Ammon's horn (tissue), 1 donor: ENCODE measurements around the gene TNNC2.
A peak's percentile ranks its signal among the peaks of the same experiment; 100 is the strongest.
"Not testable (repeated sequence)": the region's sequence is repeated elsewhere in the genome, so short reads cannot be mapped to it uniquely, and the experiment has no call there.

ENCODE experiments used
- DNase-seq: peaks from one replicate; pipeline ENCODE4 v3.0.0-alpha.2; 2016; ENCODE audit warnings: low spot score

Gene TNNC2

GRCh38 chr20:45848969-45849582 is 22.0 kb upstream of the TNNC2 start:
- no peak for DNase-seq

GRCh38 chr20:45848421-45848820 is 21.3 kb upstream of the TNNC2 start:
- DNase-seq: no peak

DNA sequence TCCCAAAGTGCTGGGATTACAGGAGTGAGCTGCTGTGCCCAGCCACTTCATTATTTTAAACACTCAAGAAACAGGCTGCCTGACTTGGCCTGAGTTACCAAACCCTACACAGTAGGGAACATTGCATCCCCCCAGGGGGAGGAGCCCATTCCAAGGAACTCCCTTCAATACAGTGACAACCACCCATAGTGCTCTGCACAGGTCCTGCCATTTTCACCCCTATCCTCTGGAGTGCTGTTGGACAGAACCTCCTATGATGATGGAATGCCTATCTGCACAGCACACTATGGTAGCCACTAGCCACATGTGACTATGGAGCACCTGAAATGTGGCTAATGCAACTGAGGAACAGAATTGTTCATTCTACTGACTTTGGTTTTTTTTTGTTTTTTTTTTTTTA is 18.3 kb upstream of the TNNC2 start:
- no peak for DNase-seq

GRCh38 chr20:45843506-45843905 is 16.4 kb upstream of the TNNC2 start:
- DNase-seq: no peak

DNA sequence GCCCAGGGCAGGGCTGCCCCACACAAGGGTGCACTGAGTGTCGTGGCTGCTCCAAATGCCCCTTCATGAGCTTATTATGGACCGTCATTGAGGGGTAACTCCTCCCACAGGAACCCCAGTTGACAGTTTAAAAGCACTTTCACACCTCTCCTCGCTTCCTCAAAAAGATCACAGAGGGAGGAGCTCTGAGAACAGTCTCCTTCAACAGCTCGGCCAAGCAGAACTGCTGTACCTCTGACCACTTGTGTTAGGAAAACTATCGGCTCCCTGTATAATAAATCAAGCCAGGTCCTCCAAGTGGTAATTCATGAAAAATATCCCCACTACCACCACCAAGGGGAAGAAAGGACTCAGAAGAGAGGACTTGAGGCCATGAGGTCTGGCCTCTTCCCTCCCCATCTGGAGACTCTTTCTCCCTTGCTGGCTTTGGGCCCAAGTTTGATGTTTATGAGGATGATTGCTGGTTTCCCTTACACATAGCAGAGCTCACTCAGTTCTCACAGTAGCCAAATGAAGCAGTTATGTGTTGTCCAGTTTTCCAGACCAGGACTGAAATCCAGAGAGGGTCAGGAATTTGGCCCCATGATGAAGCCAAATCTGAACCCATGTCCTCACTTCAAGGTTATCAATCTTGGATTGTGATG is 15.2 kb upstream of the TNNC2 start:
- no peak for DNase-seq

GRCh38 chr20:45841407-45842129 is 14.5 kb upstream of the TNNC2 start:
- DNase-seq: no peak

DNA sequence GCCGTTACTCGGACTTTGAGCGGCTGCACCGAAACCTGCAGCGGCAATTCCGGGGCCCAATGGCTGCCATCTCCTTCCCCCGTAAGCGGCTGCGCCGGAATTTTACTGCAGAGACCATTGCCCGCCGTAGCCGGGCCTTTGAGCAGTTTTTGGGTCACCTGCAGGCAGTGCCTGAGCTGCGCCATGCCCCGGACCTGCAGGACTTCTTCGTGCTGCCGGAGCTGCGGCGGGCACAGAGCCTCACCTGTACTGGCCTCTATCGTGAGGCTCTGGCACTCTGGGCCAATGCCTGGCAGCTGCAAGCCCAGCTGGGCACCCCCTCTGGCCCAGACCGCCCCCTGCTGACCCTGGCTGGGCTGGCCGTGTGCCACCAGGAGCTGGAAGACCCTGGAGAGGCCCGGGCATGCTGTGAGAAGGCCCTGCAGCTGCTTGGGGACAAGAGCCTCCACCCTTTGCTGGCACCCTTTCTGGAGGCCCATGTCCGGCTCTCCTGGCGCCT is 13.6 kb upstream of the TNNC2 start:
- no peak for DNase-seq

- no peak for DNase-seq
Observed at GRCh38 chr20:45836841-45837240, 9.7 kb upstream of the TNNC2 start.

DNA sequence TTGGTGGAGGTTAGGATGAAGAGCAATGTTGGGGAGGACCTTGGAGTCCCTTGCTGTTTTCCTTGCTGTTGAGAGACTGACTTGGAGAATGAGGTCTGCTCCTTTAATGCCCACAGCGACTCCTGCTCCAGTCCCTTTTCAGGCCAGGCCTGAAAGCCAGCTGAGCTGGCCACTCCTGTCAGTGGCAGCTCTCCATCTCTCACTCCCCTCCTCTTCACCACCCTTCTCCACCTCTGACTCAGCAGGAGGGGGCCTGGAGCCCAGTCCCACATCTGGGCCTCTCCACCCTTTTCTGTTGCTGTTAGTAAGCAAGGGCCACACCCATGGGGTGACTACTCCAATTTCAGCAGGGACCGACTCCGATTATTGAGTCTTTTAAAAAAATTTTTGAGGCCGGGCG is 8.7 kb upstream of the TNNC2 start:
- DNase-seq: peak; percentile 13

DNA sequence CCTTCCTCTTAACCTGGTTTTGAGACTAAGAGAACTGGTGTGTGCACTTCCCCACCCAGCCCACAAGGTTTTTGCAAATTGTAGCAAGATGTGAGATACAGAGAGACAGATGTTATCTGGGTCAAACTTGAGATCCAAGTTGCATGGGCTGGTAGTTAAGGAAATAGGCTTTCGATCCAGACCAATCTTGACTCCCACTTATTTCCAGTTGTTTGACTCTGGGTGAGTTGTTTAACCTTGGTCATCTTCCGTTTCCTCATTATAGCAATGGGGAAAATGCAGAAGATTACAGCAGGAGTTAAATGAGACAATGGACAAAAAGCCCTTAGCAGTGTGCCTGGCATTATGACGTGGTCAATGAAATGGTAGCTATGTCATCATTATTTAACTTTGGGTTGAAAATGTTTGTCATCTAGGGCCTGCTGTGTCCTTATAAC is 8.2 kb upstream of the TNNC2 start:
- DNase-seq: no peak

DNA sequence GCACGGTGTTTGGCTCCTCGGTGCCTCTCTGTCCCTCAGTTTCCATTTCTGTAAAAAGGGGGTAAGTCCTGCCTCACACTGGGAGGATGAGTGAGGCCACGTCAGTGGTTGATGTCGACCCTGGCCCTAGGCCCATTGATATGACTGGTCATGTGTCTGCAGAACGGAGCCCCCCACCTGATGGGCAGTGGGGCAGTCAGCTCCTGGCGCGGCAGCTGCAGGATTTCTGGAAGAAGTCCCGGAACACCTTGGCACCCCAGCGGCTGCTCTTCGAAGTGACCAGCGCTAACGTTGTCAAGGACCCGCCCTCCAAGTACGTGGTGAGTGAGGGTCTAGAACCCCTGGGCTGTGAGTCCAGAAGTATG is 7.7 kb upstream of the TNNC2 start:
- peak; percentile 5 for DNase-seq

DNA sequence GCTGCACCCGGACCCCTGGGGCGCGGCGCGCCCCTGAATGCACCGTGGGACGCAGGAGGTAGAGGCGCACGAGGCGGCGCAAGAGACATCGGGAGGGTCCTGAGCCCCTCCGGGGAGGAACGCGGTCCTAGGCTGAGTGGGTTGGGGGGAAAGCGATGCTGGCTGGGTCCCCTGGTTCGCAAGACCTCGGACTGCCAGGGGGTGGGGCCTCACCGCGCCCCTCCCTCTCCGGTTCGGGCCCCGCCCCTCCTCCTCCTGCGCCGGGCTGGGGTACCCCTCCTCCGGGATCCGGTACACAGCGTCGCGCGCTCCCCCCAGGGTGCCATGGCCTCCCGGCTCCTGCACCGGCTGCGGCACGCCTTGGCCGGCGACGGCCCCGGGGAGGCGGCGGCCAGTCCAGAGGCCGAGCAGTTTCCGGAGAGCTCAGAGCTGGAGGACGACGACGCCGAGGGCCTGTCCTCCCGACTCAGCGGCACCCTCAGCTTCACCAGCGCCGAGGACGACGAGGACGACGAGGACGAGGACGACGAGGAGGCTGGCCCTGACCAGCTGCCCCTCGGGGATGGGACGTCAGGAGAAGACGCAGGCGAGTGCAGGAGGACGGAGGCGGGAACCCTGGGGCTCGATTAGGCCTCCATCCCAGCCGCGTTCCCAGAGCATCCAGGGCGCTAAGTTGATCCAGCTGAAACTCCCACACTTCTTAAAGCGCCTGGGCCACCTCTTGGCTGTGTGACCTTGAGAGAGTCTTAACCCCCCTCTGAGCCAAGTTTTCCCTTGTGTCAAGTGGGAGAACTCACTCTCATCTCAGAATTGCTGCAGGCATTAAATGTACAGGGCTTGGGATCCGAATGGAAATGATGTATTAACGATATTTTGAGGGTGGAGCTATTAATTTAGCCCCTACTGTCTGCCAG is 7.0 kb upstream of the TNNC2 start:
- peak; percentile 86 for DNase-seq

DNA sequence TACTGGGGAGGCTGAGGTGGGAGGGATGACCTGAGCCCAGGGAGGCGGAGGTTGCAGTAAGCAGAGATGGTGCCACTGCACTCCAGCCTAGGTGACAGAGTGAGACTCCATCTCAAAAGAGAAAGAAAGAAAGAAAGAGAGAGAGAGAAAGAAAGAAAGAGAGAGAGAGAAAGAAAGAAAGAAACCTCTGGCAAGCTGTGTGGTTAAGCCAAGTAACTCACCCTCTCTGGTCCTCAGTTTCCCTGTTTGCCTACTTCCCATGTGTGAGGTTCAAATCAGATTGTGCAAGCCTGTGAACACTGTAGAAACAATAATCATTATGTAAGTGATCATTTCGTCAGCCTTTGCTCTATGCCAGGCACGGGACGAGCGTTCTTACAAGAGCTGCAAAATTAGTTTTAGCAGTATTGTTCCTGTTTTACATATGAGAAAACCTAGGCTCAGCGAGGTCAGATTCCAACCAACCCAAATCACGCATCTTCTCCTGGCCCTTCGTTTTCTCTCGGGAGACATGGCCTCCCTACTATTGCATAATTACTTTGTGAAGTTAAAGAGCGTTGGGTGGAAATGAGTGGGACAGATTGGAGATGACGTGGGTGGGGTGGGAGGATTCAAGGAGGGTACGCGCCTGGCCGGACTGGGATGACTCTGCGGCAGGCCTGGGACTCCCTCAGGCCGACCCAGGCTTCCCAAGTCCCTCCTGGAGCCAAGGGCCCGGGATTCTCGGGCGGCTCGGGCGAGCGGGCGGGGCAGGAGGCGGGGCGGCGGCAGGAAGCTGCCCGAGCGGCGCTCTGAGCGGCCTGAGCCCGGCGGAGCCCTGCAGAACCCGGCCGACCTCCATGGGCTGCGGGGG is 6.1 kb upstream of the TNNC2 start, which contains the start of gene SNX21:
TSS of gene SNX21 (plus strand) at position 770 of the 853 bp plus-strand sequence. CDS start 121 bp downstream, outside the sequence.
- DNase-seq: peak; percentile 74

DNA sequence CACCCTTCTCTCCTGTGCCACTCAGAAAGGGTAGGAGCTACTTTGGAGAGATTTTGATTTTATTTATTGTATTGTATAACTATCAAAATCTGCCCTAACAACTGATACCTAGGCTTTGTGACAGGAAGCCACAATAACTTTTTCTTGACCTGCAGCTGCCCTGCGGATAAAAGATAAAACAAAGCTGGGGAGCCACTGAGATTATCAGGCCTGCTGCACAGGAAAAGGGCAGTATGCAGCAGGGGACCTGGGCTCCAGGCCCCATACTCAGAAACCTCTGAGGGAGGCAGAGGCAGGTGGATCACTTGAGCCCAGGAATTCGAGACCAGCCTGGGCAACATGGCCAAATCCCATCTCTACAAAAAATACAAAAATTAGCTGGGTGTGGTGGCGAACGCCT is 5.5 kb upstream of the TNNC2 start:
- no peak for DNase-seq

DNA sequence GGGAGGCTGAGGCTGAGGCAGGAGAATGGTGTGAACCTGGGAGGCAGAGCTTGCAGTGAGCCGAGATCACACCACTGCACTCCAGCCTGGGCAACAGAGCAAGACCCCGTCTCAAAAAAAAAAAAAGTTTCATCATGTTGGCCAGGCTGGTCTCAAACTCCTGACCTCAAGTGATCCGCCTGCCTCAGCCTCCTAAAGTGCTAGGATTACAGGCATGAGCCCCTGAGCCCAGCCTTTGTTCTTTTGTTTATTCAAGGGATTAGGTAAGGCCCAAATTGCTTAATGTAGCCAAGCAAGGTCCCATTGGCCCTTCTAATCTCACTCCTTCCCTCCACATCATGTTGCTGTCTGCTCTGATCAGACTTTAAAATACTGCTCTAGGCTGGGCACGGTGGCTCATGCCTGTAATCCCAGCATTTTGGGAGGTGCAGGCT is 2.6 kb upstream of the TNNC2 start:
- DNase-seq: not testable (repeated sequence)

DNA sequence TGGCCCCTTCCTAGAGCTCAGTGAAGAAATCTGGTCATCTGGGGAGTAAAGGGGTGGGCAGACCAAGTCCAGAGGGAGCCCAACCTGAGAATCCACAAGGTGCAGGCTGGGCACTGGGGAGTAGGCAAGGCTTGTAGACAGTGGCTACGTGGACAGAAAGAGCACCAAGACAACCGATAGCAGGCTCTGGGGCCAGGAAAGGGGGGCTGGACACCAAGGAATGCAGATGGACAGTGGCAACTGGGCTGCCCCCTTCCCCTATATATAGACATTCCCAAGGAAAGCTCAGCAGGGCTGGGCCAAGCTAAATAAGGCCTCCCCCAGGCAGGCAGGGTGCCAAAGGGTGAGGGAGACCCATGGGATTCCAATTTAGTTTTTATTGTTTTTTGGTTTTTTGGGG is 1.5 kb upstream of the TNNC2 start:
- DNase-seq: no peak

DNA sequence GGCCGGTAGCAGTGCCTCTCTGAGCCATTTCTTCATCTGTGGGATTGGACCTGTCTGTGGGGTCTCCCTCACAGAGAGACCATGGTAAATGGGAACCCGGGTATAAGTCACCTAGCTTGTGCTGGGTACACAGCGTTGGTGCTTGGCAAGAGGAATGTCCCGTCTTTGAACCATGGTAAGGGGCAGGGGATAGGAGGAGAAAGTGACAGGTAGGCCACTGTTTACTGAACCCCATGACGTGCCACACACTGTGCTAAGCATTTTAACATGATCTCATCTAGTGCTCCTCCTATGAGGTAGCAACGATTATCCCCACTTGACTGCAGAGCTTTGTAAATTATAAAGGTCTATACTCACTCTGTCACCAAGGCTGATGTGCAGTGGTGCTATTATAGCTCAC is 600 bp upstream of the TNNC2 start:
- DNase-seq: no peak

DNA sequence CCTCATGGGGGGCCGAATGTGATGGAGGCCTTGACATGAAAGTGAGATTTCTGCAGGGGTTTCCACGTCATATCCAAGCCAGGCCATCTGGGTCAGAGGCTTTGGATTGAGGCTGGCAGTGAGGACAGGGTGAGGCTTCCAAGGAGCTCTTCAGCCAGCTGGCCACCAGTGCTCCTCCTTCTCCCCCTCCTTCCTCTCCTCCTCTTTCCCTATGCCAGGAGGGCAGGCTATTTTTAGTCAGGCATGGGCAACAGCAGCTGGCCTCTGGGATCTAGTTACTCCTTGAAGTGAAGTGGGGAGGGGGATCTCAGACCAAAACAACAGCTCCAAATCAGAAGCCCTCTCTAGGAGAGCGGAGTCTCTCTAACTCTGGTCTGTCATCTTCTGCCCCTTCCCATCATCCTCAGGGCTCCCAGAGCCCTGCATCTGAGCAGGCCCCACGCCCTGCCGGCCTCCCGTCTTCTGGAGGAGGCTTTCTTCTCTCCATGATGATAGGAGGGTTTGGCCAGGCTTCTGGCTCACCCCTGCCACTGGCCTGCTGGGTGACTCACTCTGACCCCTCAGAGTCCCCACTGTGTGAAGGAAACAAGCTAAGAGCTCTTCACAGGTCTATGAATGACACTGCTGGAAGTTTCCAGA is 612 bp downstream of the TNNC2 start:
- no peak for DNase-seq

GRCh38 chr20:45823949-45824835 is 2.9 kb downstream of the TNNC2 start:
- peak; percentile 35 for DNase-seq

DNA sequence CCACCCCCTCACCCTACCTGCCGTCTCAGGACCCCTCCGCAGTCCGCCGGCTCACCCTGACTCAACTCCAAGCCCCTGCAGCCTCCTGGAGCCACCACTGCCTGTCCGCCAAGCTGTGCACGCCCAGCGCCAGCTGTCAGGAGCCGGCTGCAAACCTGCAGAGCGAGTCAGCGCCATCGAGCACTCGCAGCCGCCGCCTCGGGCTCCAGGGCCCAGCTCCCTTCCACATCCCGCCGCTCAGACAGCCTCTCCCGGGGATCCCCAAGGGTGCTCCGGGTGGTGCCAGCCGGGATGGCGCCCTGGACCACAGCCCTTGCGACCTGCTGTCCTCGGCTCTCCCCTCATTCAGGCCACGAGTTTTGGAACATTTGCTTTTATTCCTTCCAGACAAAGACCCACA is 4.3 kb downstream of the TNNC2 start:
- no peak for DNase-seq
